GM12872 (cell line): Measurements from ENCODE around the gene ZNF451.

Experiments
- TF ChIP-seq, protein P1 (sequence below): IDR thresholded peaks from 3 replicates; pipeline ENCODE4 v1.5.1; 2011; ENCODE audit warnings: low read depth, mild to moderate bottlenecking, low read length, moderate library complexity; ENCODE audit not compliant: insufficient read depth

Gene ZNF451

DNA sequence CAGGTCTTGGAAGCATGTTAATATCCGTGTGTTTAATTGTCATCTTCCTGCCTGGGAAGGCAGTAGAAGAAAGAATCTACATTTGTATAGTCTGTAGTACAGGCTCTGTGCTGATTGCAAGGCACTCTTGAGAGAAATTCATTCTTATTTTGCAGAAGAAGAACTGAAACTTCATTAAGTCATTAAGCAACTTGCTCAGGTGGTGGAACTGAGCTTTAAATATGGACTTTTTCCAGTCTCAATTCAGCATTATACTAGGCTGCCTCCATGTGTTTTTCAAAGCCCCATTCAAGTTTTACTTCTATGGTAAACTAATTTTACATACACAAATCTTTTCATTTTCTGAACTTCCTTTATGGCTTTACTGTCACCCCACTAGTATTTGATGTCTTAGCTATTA lies 18.7 kb downstream of the ZNF451 start:
- TF ChIP-seq, protein P1, sequence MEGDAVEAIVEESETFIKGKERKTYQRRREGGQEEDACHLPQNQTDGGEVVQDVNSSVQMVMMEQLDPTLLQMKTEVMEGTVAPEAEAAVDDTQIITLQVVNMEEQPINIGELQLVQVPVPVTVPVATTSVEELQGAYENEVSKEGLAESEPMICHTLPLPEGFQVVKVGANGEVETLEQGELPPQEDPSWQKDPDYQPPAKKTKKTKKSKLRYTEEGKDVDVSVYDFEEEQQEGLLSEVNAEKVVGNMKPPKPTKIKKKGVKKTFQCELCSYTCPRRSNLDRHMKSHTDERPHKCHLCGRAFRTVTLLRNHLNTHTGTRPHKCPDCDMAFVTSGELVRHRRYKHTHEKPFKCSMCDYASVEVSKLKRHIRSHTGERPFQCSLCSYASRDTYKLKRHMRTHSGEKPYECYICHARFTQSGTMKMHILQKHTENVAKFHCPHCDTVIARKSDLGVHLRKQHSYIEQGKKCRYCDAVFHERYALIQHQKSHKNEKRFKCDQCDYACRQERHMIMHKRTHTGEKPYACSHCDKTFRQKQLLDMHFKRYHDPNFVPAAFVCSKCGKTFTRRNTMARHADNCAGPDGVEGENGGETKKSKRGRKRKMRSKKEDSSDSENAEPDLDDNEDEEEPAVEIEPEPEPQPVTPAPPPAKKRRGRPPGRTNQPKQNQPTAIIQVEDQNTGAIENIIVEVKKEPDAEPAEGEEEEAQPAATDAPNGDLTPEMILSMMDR: no peak

DNA sequence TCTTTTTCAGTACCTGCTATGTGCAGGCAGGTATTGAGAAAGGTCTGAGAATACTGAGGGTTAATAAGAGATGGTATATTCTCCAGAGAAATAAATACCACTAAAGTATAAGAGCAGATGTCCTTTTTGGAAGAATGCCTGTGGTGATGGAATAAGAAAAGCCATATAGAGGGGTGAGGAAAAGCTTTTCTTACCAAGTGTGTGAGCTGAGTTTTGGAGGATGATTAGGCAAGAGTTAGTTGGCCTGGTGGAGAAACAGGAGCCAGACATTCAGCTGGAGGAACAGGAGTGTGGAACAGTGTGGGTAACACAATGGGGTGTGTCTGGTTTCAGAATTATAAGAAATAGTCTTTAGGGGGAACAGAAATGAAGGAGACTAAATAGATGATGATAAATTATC lies 19.9 kb downstream of the ZNF451 start:
- TF ChIP-seq, protein P1: no peak

DNA sequence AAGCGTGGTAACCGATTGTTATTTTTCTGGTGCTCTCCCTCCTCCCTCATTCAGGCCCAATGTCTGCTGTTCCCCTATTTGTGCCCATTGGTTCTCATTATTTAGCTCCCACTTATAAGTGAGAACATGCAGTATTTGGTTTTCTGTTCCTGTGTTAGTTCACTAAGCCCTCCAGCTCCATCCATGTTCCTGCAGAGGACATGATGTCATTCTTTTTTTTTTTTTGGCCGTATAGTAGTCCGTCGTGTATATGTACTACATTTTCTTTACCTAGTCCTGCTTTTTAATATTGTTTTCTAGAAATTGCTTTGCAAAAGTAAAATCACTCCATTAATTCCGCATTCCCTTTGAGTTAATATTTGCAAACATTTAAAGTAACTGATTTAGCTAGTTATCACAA lies 23.1 kb downstream of the ZNF451 start:
- TF ChIP-seq, protein P1: no peak

DNA sequence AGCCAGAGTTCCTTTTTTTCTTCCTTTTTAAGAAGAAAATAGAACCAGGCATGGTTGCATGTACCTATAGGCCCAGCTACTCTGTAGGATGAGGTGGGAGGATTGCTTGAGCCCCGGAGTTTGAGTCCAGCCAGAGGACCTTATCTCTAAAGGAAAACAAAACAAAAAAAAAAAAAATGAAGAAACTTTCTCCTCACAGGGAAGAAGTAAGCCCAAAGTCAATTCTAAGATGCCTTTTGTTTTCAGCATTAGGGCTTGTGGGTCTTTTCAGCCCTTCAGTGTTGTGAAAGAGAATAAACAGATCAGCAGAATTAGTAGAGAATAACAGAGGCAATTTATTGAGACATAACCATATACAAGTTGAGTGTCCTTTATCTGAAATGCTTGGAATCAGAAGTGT lies 26.8 kb downstream of the ZNF451 start:
- TF ChIP-seq, protein P1: no peak

DNA sequence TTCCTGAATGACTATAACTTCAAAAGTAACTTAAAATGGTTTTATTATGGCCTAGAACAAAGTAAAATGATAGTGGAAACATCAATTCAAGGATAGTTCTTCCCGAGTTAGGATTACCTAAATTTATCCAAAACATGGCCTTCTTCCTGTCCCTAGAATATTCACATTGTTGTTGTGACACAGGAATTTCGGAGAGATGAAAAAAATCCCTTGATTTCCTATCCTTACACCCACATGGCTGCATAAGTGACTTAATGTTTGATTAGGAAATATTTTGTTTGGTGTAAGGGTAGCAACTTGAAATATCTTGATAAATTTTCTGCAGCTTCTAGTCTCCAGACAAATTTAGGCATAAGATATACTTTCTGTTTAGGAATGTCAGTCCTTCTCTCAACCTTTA lies 27.8 kb downstream of the ZNF451 start:
- TF ChIP-seq, protein P1: no peak

DNA sequence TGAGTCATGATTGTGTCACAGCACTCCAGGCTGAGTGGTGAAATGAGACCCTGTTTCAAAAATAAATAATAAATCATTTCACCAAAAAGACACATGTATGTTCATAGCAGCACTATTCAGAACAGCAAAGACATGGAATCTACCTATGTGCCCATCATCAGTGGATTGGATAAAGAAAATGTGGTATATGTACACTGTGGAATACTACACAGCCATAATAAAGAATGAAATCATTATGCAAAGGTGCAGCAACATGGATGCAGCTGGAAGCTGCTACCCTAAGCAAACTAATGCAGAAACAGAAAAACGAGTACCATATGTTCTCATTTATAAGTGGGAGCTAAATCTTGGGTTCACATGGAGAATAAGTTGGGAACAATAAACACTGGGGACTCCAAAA lies 33.1 kb downstream of the ZNF451 start:
- TF ChIP-seq, protein P1: no peak

GRCh38 chr6:57127763-57128162 lies 37.8 kb downstream of the ZNF451 start:
- TF ChIP-seq, protein P1: no peak
